GM12872 (cell line): ENCODE data around the gene ILDR2.

ENCODE experiments used
- TF ChIP-seq, protein P1 (sequence below): IDR thresholded peaks from 3 replicates; pipeline ENCODE4 v1.5.1; 2011; ENCODE audit warnings: low read depth, mild to moderate bottlenecking, low read length, moderate library complexity; ENCODE audit not compliant: insufficient read depth

ILDR2 gene

DNA sequence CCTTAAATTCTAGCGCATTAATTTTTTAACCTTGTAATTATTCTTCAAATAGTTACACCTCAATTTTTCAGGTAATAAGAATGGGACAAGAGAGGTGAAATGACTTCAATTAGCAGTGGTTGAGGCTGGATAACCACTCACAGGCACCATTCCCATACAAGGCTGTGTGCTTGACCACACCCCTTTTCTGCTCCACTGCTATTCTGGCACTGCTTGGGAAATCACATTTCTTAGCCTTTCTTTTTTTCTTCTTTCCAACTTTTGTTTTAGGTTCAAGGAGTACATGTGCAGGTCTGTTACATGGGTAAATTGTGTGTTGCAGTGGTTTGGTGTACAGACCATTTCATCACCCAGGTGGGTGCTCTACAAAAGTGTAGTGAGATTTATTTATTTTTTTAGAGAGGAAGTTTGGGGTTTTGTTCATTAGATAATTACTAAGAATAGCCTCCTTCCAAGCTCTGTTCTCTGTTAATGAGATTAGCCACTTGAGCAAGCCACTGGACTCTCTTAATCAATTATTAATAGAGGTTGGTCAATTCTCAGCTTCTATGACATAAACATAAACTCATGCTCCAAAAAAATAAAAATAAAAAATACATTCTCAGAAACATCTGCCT is 14.4 kb downstream of the ILDR2 start:
- TF ChIP-seq, protein P1, sequence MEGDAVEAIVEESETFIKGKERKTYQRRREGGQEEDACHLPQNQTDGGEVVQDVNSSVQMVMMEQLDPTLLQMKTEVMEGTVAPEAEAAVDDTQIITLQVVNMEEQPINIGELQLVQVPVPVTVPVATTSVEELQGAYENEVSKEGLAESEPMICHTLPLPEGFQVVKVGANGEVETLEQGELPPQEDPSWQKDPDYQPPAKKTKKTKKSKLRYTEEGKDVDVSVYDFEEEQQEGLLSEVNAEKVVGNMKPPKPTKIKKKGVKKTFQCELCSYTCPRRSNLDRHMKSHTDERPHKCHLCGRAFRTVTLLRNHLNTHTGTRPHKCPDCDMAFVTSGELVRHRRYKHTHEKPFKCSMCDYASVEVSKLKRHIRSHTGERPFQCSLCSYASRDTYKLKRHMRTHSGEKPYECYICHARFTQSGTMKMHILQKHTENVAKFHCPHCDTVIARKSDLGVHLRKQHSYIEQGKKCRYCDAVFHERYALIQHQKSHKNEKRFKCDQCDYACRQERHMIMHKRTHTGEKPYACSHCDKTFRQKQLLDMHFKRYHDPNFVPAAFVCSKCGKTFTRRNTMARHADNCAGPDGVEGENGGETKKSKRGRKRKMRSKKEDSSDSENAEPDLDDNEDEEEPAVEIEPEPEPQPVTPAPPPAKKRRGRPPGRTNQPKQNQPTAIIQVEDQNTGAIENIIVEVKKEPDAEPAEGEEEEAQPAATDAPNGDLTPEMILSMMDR = no peak

DNA sequence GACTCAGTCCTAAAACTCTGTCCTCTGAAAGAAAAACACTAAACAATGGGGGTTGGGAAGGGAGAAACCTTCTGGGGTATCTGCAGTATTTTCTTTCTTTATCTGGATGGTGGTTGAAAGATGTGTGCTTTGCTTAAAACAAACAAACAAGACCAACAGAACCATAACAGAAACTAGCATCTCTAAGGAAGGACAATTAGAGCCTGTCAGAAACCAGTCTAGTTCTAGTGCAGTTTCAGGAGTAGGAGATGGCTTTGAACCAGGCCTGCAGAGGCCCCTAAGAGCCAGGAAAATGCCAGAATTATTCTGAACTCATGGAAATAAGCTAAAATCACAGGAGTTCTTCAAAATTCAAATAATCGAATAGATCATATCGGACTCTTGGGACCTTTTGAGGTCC is 18.5 kb downstream of the ILDR2 start:
- TF ChIP-seq, protein P1 = no peak

DNA sequence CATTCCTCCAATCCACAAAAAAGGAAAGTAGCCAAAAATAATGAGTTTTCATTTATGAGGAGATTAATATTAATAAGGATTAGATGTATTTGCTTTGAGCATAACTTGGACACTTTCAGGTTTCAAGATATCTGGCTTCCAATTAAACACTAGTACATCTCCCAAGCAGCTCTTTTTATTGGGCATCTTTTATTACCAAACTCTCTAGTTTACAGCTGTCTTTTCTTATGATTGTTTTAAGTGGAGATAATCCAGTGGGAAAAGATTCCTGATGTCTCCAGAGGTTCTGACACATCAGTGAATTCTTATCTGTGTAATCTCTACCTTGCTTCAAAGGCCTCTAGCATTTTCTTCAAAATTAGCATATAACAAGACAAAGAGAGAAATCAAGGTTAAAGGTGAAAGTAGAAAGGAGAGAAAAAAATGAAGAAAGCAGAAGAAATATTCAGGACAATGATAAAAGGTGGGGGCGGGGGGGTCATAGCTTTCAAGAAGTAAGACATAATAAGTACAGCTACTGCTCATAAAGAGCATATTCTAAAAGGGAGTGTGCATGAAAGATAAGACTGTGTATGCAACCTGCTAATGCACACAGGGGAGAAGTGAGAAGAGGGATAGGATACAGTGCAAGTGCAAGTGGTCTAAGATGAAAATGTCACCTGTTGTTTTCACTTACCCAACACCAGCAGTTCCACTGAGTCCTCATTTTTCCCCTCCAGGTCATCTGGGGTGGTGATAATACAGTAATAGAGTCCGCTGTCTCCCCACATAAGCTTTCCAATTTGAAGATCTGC is 19.1 kb downstream of the ILDR2 start:
- TF ChIP-seq, protein P1 = no peak

DNA sequence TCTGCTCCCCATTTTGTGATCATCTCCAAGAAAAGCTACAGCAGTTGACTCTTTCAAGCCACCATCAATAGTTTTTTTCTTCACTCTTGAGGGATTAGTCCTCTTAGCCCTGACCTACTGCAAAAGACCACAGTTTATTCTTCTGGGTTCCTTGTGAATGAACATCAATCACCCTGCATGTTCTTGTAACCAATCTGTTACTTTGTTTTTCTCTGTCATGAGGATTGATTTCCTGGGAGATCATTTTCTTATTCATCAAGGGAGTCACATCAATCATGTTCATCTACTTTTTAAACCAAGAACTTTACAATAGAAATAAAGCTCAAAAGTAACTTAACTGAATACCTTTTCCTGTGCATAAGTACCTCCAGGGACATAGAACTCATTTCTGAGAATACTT is 21.8 kb downstream of the ILDR2 start:
- TF ChIP-seq, protein P1 = no peak

DNA sequence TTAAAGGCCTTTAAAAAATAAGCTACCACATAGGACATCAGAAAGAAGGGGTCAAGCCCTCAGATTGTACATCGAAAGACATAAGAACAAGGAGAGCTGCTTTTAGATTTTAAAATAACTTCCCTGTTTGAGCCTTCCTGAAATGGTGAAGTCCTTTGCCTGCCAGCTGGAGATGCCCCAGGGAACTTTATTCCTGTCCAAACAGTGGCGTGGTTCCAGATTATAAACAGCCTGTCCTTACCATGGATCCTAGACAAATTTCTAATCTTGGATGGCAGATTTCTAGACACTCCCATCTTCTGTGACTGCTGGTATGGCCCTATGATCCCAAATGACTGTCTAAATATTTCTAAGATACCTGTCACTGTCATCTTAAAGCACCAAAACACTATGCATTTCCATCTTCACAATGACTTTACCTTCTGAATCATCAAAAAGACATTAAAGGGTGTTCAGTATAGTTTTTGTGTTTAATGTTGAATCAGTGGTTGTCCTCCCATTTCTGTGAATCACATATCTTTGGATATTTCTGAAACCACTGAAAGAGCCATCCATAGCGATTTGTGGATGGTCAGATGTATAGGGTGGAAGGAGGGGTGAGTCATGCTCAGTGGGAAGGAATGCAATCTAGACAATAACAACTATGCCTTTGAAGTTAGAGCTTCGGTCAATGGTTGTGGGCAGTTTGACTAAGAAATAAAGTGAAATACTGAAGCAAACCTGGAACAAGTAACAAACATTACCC is 23.2 kb downstream of the ILDR2 start:
- TF ChIP-seq, protein P1 = no peak

DNA sequence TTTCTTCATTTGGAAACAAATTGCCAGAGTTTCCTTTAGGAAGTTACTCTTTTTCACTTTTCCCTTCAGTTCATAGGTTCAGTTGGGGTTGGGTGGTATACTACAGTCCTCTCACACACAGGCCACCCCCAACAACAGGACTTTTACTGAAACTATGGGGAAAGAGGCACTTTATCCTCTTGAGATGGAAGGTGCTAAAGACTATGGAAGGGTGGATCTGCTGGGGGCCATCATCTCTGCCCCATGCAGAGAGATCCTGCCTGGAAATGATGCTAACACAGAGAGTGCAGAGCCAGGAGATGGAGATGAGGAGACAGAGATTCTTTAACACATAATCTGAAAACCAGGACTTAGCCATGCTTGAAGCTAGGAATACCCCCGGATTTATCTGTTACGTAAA is 24.3 kb downstream of the ILDR2 start:
- TF ChIP-seq, protein P1 = no peak

DNA sequence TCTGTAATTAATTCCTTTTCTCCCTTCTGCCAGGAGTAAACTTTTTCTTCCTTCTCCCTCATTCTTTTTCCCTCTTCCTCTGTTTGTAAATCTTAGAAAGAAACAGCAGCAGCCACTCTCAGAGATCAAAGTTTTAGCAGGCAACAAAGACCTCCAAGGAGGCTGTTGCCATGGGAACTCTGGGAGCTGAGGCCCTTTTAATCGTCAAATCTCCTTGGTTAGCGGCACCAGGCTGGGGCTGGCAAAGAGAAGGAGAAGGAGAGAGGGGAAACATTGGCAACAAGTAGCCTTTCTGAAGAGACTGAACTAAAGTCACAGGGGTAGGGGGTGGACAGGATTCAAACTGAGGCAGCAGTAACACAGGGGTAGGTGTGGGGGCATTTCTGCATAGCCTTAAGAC is 25.2 kb downstream of the ILDR2 start:
- TF ChIP-seq, protein P1 = no peak
